Adrenal gland (tissue), 12 donors: ENCODE results near the gene PROM1. TPM values are rescaled to one million over a fixed set of nuclear protein-coding genes. Genes with fewer than 3 reads are reported as not detected.
A peak's percentile ranks its signal among the peaks of the same experiment; 100 is the strongest.

Source experiments
- DNase-seq, 7 donors: peaks; one replicate each; pipeline ENCODE4 v3.0.0-alpha.2; 2019 to 2020
- H3K27ac ChIP-seq, 5 donors: fragments of 200-600 bp; sonication (generic) in 4 of 5; 1 replicate in 3 of 5; 2 replicates in 2 of 5; pipeline versions ENCODE4 v1.5.1 to v1.8.0; 2016 to 2020; ENCODE audit warnings: mild to moderate bottlenecking in 1 of 5
- H3K27me3 ChIP-seq: fragments of 200-600 bp; 2 replicates; pipeline ENCODE4 v1.8.0; 2021
- H3K36me3 ChIP-seq, 2 donors: fragments of 200-600 bp; replicated peaks in 1 of 2; 1 replicate in 1 of 2; 2 replicates in 1 of 2; pipeline versions ENCODE4 v1.5.1 to v1.8.0; 2018 to 2022
- H3K4me1 ChIP-seq, 2 donors: fragments of 200-600 bp; replicated peaks in 1 of 2; 1 replicate in 1 of 2; 2 replicates in 1 of 2; pipeline versions ENCODE4 v1.5.1 to v1.8.0; 2018 to 2021
- H3K4me3 ChIP-seq, 4 donors: fragments of 200-600 bp; sonication (generic) in 3 of 4; one replicate each; pipeline ENCODE4 v1.5.1; 2016 to 2018
- H3K9me3 ChIP-seq, 3 donors: fragments of 200-600 bp; sonication (generic) in 1 of 3; replicated peaks in 1 of 3; 1 replicate in 2 of 3; 2 replicates in 1 of 3; pipeline versions ENCODE4 v1.5.1 to v1.8.0; 2016 to 2021
- POLR2A ChIP-seq, 2 donors: fragments of 450-650 bp; IDR thresholded peaks; one replicate each; pipeline ENCODE4 v1.6.1; 2017; ENCODE audit warnings: antibody characterized with exemption in 2 of 2, mild to moderate bottlenecking in 2 of 2, moderate library complexity in 1 of 2
- WGBS, 4 donors: extraction: QIAGEN DNeasy Blood & Tissue Kit in 2 of 4; methylation state at CpG; one replicate each; pipeline versions ENCODE4 v1.1.5 to v1.1.7; 2013 to 2017; 5-methylcytosine and 5-hydroxymethylcytosine counted together
- intact Hi-C, 2 donors: fragments of 100-400 bp; cut with DNase I; formaldehyde crosslinking; loops; one replicate each; pipeline versions ENCODE4 v1.14.1 to v1.15.0; 2022 to 2023
- polyA plus RNA-seq, 3 donors: library from polyadenylated mRNA; stranded (reverse); fragments of 200-250 nt in 2 of 3; fragments of 350-450 nt in 1 of 3; fragmentation: Illumina TruSeq in 1 of 3; extraction: RNeasy Lipid Tissue Mini Kit (QIAGEN cat#74804) in 1 of 3; gene quantifications; one replicate each; pipeline ENCODE4 v1.2.3, GENCODE V29; 2013 to 2014
- total RNA-seq, 9 donors: library from RNA; depleted of rRNA in 4 of 9; stranded (reverse); fragments of >200 nt in 4 of 9; fragments of 120-200 nt in 1 of 9; fragmentation: NEBNext Ultra II Directional in 1 of 9; extraction: Animal tissue kit (Norgen Biotek cat#: 25700) in 1 of 9; gene quantifications; one replicate each; pipeline versions ENCODE4 v1.1.0 to v1.2.4, GENCODE V29; 2013 to 2023
- TF ChIP-seq, protein P1 (sequence below), 6 experiments: fragments of 450-650 bp in 4 of 6; fragments of 200-600 bp in 2 of 6; sonication (generic) in 1 of 6; IDR thresholded peaks; 1 replicate in 5 of 6; 2 replicates in 1 of 6; pipeline versions ENCODE4 v1.5.1 to v1.8.0; 2016 to 2021; ENCODE audit warnings: antibody characterized with exemption in 6 of 6, mild to moderate bottlenecking in 2 of 6, moderate library complexity in 1 of 6
- donor health status: healthy with polysubstance abuse.
- donor health status: Bipolar disorder and iron deficiency.
- donor health status: DM: yes; HTN: yes; CAD: no.
- donor health status: DM: no; HTN: no; CAD: no.
- donor health status: DM: no; HTN: no; CAD: no.
- donor health status: DM: yes; HTN: yes; CAD: no.

PROM1 gene
- total and polyA plus RNA-seq, 12 donors = 0.14 to 1.6 (median 0.39) TPM; not detected in 4

DNA sequence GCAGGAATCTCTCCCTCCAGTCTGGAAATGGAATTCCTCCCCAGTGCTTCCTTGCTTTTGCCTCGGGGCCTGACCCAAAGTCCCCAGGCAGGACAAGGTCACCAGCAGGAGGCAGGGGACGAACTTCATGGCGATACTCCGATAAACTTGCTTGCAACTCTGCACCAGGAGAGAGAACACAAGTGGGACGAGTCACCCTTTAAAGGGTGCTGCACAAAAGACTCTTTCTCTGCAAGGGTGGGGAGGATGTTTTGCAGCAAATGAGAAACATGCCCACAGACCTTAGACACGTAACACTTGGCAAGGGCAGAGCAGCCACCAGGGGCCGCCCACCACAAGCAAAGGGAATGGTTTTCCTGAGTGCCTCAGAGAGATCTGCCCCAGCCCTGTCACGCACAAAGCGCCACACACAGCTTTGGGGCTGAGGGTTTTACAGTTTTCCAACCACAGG, 120.8 kb downstream of the PROM1 start, which contains the start of gene FGFBP2:
FGFBP2 (minus strand) TSS at position 175 of the 451 bp plus-strand sequence; CDS start at position 129, 46 bp downstream.
- H3K27ac ChIP-seq = no peak within 1 kb of the TSS
- 46 to 54% (median 49%) methylated on average over 7 to 9 of the region's 9 CpGs for WGBS, 4 donors
- intact Hi-C loops = no loop called here

DNA sequence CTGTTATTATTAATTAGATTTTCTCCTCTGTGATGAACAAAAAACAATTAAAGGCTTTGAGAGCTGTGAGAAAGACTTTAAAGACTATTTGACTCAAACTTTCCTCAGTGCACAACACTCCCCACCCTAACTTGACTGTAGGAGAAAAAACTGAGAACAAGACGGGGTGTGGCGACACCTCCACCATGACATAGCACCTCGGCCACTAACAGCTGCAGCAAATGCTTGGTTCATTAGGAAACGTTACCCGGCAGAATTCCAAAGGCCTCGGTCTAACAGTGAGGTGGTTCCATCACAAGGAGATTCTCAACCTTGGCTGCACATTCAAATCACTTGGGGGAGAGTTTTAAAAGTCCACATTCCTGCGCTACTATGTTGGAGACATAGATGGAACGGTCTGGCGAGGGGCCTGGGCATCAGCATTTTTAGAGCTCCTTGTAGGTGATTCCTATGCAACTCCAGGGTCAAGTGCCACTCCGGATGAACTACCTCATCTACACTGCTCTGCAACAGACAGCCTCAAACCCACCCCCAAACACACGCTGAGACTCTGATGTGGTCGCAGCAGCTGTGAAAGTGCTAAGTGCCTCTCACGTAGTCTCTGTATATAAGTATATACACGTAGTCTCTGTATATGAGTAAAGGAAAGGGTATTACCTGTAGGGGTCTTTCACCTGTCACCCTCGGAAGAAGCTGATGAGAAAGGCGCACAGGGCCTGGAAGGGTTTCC, 121.9 kb downstream of the PROM1 start:
- Histone ChIP-seq H3K27ac (no peak overlapping the region), H3K9me3 (no peaks in the 10 kb centered on the region), H3K4me1 (no peaks in the 10 kb centered on the region), H3K27me3 (no peaks in the 10 kb centered on the region), H3K36me3 (no peaks in the 10 kb centered on the region), H3K4me3 (no peak overlapping the region)
- intact Hi-C loops = no loop called here
- 79 to 88% (median 81%) methylated on average over 15 to 16 of the region's 16 CpGs for WGBS, 4 donors
- TF ChIP-seq, protein P1, sequence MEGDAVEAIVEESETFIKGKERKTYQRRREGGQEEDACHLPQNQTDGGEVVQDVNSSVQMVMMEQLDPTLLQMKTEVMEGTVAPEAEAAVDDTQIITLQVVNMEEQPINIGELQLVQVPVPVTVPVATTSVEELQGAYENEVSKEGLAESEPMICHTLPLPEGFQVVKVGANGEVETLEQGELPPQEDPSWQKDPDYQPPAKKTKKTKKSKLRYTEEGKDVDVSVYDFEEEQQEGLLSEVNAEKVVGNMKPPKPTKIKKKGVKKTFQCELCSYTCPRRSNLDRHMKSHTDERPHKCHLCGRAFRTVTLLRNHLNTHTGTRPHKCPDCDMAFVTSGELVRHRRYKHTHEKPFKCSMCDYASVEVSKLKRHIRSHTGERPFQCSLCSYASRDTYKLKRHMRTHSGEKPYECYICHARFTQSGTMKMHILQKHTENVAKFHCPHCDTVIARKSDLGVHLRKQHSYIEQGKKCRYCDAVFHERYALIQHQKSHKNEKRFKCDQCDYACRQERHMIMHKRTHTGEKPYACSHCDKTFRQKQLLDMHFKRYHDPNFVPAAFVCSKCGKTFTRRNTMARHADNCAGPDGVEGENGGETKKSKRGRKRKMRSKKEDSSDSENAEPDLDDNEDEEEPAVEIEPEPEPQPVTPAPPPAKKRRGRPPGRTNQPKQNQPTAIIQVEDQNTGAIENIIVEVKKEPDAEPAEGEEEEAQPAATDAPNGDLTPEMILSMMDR (IDR thresholded peaks at IDR 0.05) = no peak
- no peak for TF ChIP-seq POLR2A (IDR thresholded peaks at IDR 0.05)
- DNase-seq = no peak

More for the DNA sequence above, 120.8 kb downstream of the PROM1 start, which contains the start of gene FGFBP2:
- Histone ChIP-seq H3K27me3 (no peaks in the 10 kb centered on the region), H3K4me1 (no peaks in the 10 kb centered on the region), H3K9me3 (no peaks in the 10 kb centered on the region), H3K36me3 (no peaks in the 10 kb centered on the region), H3K4me3 (no peak within 1 kb of the TSS)
- TF ChIP-seq, protein P1 (IDR thresholded peaks at IDR 0.05) = peak in 2 of 6 experiments; percentile 28 to 44
- no peak for TF ChIP-seq POLR2A (IDR thresholded peaks at IDR 0.05)
- peak in 3 of 7 donors; percentile 10 to 80 (median 18) for DNase-seq

DNA sequence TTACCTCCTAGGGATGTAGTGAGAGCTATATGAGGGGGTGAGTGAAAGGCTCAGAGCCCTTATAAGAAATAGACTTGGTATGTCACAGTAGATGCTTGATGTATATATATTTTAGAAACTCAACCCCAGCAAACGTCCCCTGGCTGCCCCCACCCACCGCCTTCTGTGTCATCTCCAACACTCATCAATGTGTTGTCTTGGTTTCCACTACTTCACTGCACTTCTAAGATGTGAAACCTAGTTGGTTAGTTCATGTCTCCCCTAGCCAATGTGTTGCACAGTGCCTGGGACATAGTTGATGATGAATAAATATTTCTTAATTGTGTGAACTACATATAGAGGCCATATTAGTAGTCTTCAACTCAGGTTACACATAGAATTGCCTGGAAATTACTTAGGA, 125.3 kb downstream of the PROM1 start:
- intact Hi-C loops = loop anchor here in 1 of 2 donors (5.0 kb wide), 2 partner anchors 151 to 481 kb away; no protein-coding TSS in a partner anchor

More for the DNA sequence above, 125.3 kb downstream of the PROM1 start:
- 62 to 79% (median 68%) methylated on average over 2 of the region's 2 CpGs for WGBS, 4 donors
- Histone ChIP-seq H3K9me3 (no peaks in the 10 kb centered on the region), H3K36me3 (no peaks in the 10 kb centered on the region), H3K27ac (no peak overlapping the region), H3K4me1 (no peaks in the 10 kb centered on the region), H3K4me3 (no peak overlapping the region), H3K27me3 (no peaks in the 10 kb centered on the region)
- DNase-seq = no peak
- no peak for TF ChIP-seq POLR2A (IDR thresholded peaks at IDR 0.05)
- TF ChIP-seq, protein P1 (IDR thresholded peaks at IDR 0.05) = no peak
